GM12891 (cell line): ENCODE data around the gene EEF1G.

Source experiments
- PAX5 ChIP-seq: IDR thresholded peaks from 2 replicates; pipeline ENCODE4 v1.6.1; 2011; ENCODE audit warnings: low read length, moderate library complexity, mild to moderate bottlenecking; ENCODE audit not compliant: insufficient read depth, severe bottlenecking
- POLR2A ChIP-seq: IDR thresholded peaks from 2 replicates; pipeline ENCODE4 v1.6.1; 2011; ENCODE audit warnings: low read depth, low read length, control low read depth
- POLR2AphosphoS5 ChIP-seq: IDR thresholded peaks from 2 replicates; pipeline ENCODE4 v1.6.1; 2011; ENCODE audit warnings: low read depth, low read length, control low read depth
- SPI1 ChIP-seq: IDR thresholded peaks from 2 replicates; pipeline ENCODE4 v1.6.1; 2011; ENCODE audit warnings: low read depth, low read length, control low read depth
- TAF1 ChIP-seq: IDR thresholded peaks from 2 replicates; pipeline ENCODE4 v1.6.1; 2011; ENCODE audit warnings: low read depth, low read length, control low read depth

DNA sequence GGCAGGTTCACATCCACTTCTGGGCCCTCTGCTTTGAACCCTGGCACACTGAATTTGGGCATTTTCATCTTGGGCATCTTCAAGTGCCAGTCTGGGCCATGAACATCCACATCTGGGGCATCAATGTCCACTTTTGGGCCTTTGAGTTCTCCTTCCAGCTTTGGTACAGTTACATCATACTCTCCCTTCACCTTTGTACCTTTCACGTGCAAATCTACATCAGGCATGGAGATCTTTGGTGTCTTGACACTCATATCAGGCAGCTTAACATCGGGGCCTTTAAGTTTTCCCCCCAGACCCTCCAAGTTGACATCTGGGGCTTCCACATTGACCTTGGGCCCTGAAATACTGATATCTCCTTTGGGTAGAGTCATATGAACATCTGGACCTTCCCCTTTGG is 41.6 kb downstream of the EEF1G start:
- no peak for TF ChIP-seq POLR2AphosphoS5
- TF ChIP-seq TAF1 = no peak
- TF ChIP-seq POLR2A = no peak
- no peak for TF ChIP-seq SPI1
- TF ChIP-seq PAX5 = no peak
